Measurements from ENCODE around the gene ATL1. TPM values are rescaled to one million over a fixed set of nuclear protein-coding genes. Genes with fewer than 3 reads are reported as not detected.

The ATL1 gene
- 5.3 TPM for polyA plus RNA-seq (2013, experiment 1 of 2)
- polyA plus RNA-seq (2013, experiment 2 of 2) = 5.1 TPM

GRCh38 chr14:50559990-50560930 is at the start of gene ATL1:
TSS of gene ATL1 (plus strand) at chr14:50560145. CDS start at chr14:50560266, 121 bp downstream.
- Histone ChIP-seq H3K79me1 (replicated peaks; ENCODE audit: low read length, poor library complexity, severe bottlenecking) (peaks cover 6% of the 10 kb centered on the region), H2AFZ (ENCODE audit: low read depth, low read length) (peak within 1 kb of the TSS; percentile 75), H3K36me3 (ENCODE audit: control insufficient read depth in 1 of 2, insufficient read depth in 2 of 2, low read depth in 1 of 2, low read length in 2 of 2) (no peaks in the 10 kb centered on the region), H3K18ac (ENCODE audit: low read depth in 1 of 2, low read length in 2 of 2) (peak within 1 kb of the TSS in 1 of 2 experiments; percentile 66), H3K9me3 (ENCODE audit: control insufficient read depth, low read length) (no peaks in the 10 kb centered on the region), H2BK5ac (ENCODE audit: low read depth, low read length, poor library complexity, severe bottlenecking) (no peak within 1 kb of the TSS), H3K14ac (ENCODE audit: low read length in 2 of 2) (peak within 1 kb of the TSS in 1 of 2 experiments; percentile 96), H3K4me1 (ENCODE audit: control insufficient read depth, insufficient read depth, low read depth, low read length) (peaks cover 5% of the 10 kb centered on the region), H2BK15ac (ENCODE audit: low read depth, poor library complexity, severe bottlenecking) (no peak within 1 kb of the TSS), H3K4me2 (ENCODE audit: low read length, poor library complexity, severe bottlenecking) (peak within 1 kb of the TSS; percentile 99), H3K4ac (ENCODE audit: low read depth in 1 of 2, low read length in 2 of 2) (peak within 1 kb of the TSS in 1 of 2 experiments; percentile 58), H3K9ac (ENCODE audit: low read length) (peak within 1 kb of the TSS; percentile 95), H3K23ac (ENCODE audit: low read length in 2 of 2) (peak within 1 kb of the TSS in 1 of 2 experiments; percentile 89), H2AK5ac (ENCODE audit: low read length, severe bottlenecking) (no peak within 1 kb of the TSS), H2BK120ac (ENCODE audit: low read depth, low read length) (no peak within 1 kb of the TSS), H3K27me3 (ENCODE audit: control insufficient read depth in 1 of 2, insufficient read depth in 1 of 2, low read length in 2 of 2) (no peaks in the 10 kb centered on the region), H4K8ac (ENCODE audit: low read length) (peak within 1 kb of the TSS; percentile 8), H3K4me3 (ENCODE audit: insufficient read depth in 1 of 2, low read depth in 1 of 2, low read length in 2 of 2) (peak within 1 kb of the TSS; percentile 83 to 95), H3K27ac (ENCODE audit: low read length, poor library complexity, severe bottlenecking) (peak within 1 kb of the TSS; percentile 67), H2BK12ac (ENCODE audit: low read length in 2 of 2) (peak within 1 kb of the TSS in 1 of 2 experiments; percentile 63), H4K91ac (ENCODE audit: low read length) (no peak within 1 kb of the TSS)
- under 1% methylated on average over 41 of the region's 66 CpGs for WGBS
- DNase-seq = peak; percentile 86

- Histone ChIP-seq H3K14ac (ENCODE audit: low read length in 2 of 2) (no peak overlapping the region), H2AFZ (ENCODE audit: low read depth, low read length) (no peak overlapping the region), H3K4ac (ENCODE audit: low read depth in 1 of 2, low read length in 2 of 2) (no peak overlapping the region), H3K27me3 (ENCODE audit: control insufficient read depth in 1 of 2, insufficient read depth in 1 of 2, low read length in 2 of 2) (no peaks in the 10 kb centered on the region), H3K23ac (ENCODE audit: low read length in 2 of 2) (no peak overlapping the region), H3K4me3 (ENCODE audit: insufficient read depth in 1 of 2, low read depth in 1 of 2, low read length in 2 of 2) (no peak overlapping the region), H3K27ac (ENCODE audit: low read length, poor library complexity, severe bottlenecking) (no peak overlapping the region), H2BK120ac (ENCODE audit: low read depth, low read length) (no peak overlapping the region), H3K9ac (ENCODE audit: low read length) (no peak overlapping the region), H3K18ac (ENCODE audit: low read depth in 1 of 2, low read length in 2 of 2) (no peak overlapping the region), H2AK5ac (ENCODE audit: low read length, severe bottlenecking) (no peak overlapping the region), H4K8ac (ENCODE audit: low read length) (no peak overlapping the region), H3K4me1 (ENCODE audit: control insufficient read depth, insufficient read depth, low read depth, low read length) (no peaks in the 10 kb centered on the region), H2BK12ac (ENCODE audit: low read length in 2 of 2) (no peak overlapping the region), H2BK15ac (ENCODE audit: low read depth, poor library complexity, severe bottlenecking) (no peak overlapping the region), H3K79me1 (replicated peaks; ENCODE audit: low read length, poor library complexity, severe bottlenecking) (no peaks in the 10 kb centered on the region), H2BK5ac (ENCODE audit: low read depth, low read length, poor library complexity, severe bottlenecking) (no peak overlapping the region), H3K4me2 (ENCODE audit: low read length, poor library complexity, severe bottlenecking) (no peak overlapping the region), H3K9me3 (ENCODE audit: control insufficient read depth, low read length) (no peaks in the 10 kb centered on the region), H4K91ac (ENCODE audit: low read length) (no peak overlapping the region), H3K36me3 (ENCODE audit: control insufficient read depth in 1 of 2, insufficient read depth in 2 of 2, low read depth in 1 of 2, low read length in 2 of 2) (peaks cover 3% of the 10 kb centered on the region in 2 experiments)
- no peak for DNase-seq
- WGBS = 95% methylated on average over 5 of the region's 7 CpGs
Observed at GRCh38 chr14:50510157-50510556, 49.8 kb upstream of the ATL1 start.

GRCh38 chr14:50512463-50512862 is 47.5 kb upstream of the ATL1 start:
- Histone ChIP-seq H4K8ac (ENCODE audit: low read length) (no peak overlapping the region), H2AK5ac (ENCODE audit: low read length, severe bottlenecking) (no peak overlapping the region), H3K27ac (ENCODE audit: low read length, poor library complexity, severe bottlenecking) (no peak overlapping the region), H3K9ac (ENCODE audit: low read length) (no peak overlapping the region), H3K4me1 (ENCODE audit: control insufficient read depth, insufficient read depth, low read depth, low read length) (no peaks in the 10 kb centered on the region), H3K79me1 (replicated peaks; ENCODE audit: low read length, poor library complexity, severe bottlenecking) (no peaks in the 10 kb centered on the region), H3K9me3 (ENCODE audit: control insufficient read depth, low read length) (no peaks in the 10 kb centered on the region), H2BK5ac (ENCODE audit: low read depth, low read length, poor library complexity, severe bottlenecking) (no peak overlapping the region), H2BK120ac (ENCODE audit: low read depth, low read length) (no peak overlapping the region), H3K27me3 (ENCODE audit: control insufficient read depth in 1 of 2, insufficient read depth in 1 of 2, low read length in 2 of 2) (no peaks in the 10 kb centered on the region), H3K23ac (ENCODE audit: low read length in 2 of 2) (no peak overlapping the region), H3K36me3 (ENCODE audit: control insufficient read depth in 1 of 2, insufficient read depth in 2 of 2, low read depth in 1 of 2, low read length in 2 of 2) (peaks cover 5 to 10% of the 10 kb centered on the region in 2 experiments), H2BK15ac (ENCODE audit: low read depth, poor library complexity, severe bottlenecking) (no peak overlapping the region), H2BK12ac (ENCODE audit: low read length in 2 of 2) (no peak overlapping the region), H4K91ac (ENCODE audit: low read length) (no peak overlapping the region), H3K18ac (ENCODE audit: low read depth in 1 of 2, low read length in 2 of 2) (no peak overlapping the region), H3K4me2 (ENCODE audit: low read length, poor library complexity, severe bottlenecking) (no peak overlapping the region), H3K14ac (ENCODE audit: low read length in 2 of 2) (no peak overlapping the region), H3K4me3 (ENCODE audit: insufficient read depth in 1 of 2, low read depth in 1 of 2, low read length in 2 of 2) (no peak overlapping the region), H2AFZ (ENCODE audit: low read depth, low read length) (no peak overlapping the region), H3K4ac (ENCODE audit: low read depth in 1 of 2, low read length in 2 of 2) (no peak overlapping the region)
- 100% methylated on average over 2 of the region's 4 CpGs for WGBS
- DNase-seq = no peak

GRCh38 chr14:50516091-50516490 is 43.9 kb upstream of the ATL1 start:
- Histone ChIP-seq H3K27me3 (ENCODE audit: control insufficient read depth in 1 of 2, insufficient read depth in 1 of 2, low read length in 2 of 2) (no peaks in the 10 kb centered on the region), H3K18ac (ENCODE audit: low read depth in 1 of 2, low read length in 2 of 2) (no peak overlapping the region), H3K9ac (ENCODE audit: low read length) (no peak overlapping the region), H2BK120ac (ENCODE audit: low read depth, low read length) (no peak overlapping the region), H2BK5ac (ENCODE audit: low read depth, low read length, poor library complexity, severe bottlenecking) (no peak overlapping the region), H4K8ac (ENCODE audit: low read length) (no peak overlapping the region), H2BK12ac (ENCODE audit: low read length in 2 of 2) (no peak overlapping the region), H2BK15ac (ENCODE audit: low read depth, poor library complexity, severe bottlenecking) (no peak overlapping the region), H3K23ac (ENCODE audit: low read length in 2 of 2) (no peak overlapping the region), H3K14ac (ENCODE audit: low read length in 2 of 2) (no peak overlapping the region), H3K4ac (ENCODE audit: low read depth in 1 of 2, low read length in 2 of 2) (no peak overlapping the region), H3K4me2 (ENCODE audit: low read length, poor library complexity, severe bottlenecking) (no peak overlapping the region), H3K9me3 (ENCODE audit: control insufficient read depth, low read length) (no peaks in the 10 kb centered on the region), H2AK5ac (ENCODE audit: low read length, severe bottlenecking) (no peak overlapping the region), H2AFZ (ENCODE audit: low read depth, low read length) (no peak overlapping the region), H3K4me3 (ENCODE audit: insufficient read depth in 1 of 2, low read depth in 1 of 2, low read length in 2 of 2) (no peak overlapping the region), H3K4me1 (ENCODE audit: control insufficient read depth, insufficient read depth, low read depth, low read length) (no peaks in the 10 kb centered on the region), H4K91ac (ENCODE audit: low read length) (no peak overlapping the region), H3K79me1 (replicated peaks; ENCODE audit: low read length, poor library complexity, severe bottlenecking) (peaks cover 1% of the 10 kb centered on the region), H3K27ac (ENCODE audit: low read length, poor library complexity, severe bottlenecking) (no peak overlapping the region), H3K36me3 (ENCODE audit: control insufficient read depth in 1 of 2, insufficient read depth in 2 of 2, low read depth in 1 of 2, low read length in 2 of 2) (peaks cover 6 to 10% of the 10 kb centered on the region in 2 experiments)
- DNase-seq = no peak
- WGBS = 100% methylated on average over 1 of the region's 2 CpGs
